ENCODE results near the gene MARCHF10.

GRCh38 chr17:62716834-62717588 lies 91.1 kb downstream of the MARCHF10 start:
- TF ChIP-seq CTCF (conservative IDR thresholded peaks at IDR 0.05) = no peak
- no peak for TF ChIP-seq EZH2 (IDR thresholded peaks at IDR 0.05; ENCODE audit: low read depth)
